Fibroblast of mammary gland (primary cell): Measurements from ENCODE around the gene PTPRD.
A peak's percentile ranks its signal among the peaks of the same experiment; 100 is the strongest.

ENCODE experiments used
- DNase-seq: peaks from one replicate; pipeline ENCODE4 v3.0.0-alpha.2; 2010; ENCODE audit warnings: low read depth
- H3K4me3 ChIP-seq: 2 replicates; pipeline ENCODE4 v1.5.1; 2011; ENCODE audit warnings: low read depth, mild to moderate bottlenecking, low read length, moderate library complexity; ENCODE audit not compliant: control insufficient read depth
- TF ChIP-seq, protein P1 (sequence below): conservative IDR thresholded peaks from 2 replicates; pipeline ENCODE4 v1.5.1; 2011; ENCODE audit warnings: low read depth, low read length, inconsistent platforms; ENCODE audit not compliant: control insufficient read depth, insufficient read depth

PTPRD gene

DNA sequence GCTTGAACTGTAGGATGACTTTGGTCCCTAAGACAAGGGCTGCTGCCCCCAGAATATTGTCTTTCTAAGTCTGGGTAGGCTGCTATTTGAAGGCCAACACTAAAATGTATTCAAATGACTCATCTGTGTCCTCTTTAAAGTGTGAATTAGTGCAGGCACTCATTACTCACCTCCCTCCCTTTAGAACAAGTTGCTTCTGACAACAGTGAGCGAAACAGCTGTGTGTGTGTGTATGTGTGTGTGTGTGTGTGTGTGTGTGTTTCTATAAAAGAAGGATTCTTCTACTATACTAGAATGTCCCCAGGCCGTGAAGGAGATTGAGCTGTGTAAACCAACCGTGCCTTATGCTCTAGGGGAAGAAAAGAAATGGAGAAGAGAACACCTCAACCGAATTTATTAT, 1337.2 kb downstream of the PTPRD start:
- DNase-seq: no peak
- TF ChIP-seq, protein P1, sequence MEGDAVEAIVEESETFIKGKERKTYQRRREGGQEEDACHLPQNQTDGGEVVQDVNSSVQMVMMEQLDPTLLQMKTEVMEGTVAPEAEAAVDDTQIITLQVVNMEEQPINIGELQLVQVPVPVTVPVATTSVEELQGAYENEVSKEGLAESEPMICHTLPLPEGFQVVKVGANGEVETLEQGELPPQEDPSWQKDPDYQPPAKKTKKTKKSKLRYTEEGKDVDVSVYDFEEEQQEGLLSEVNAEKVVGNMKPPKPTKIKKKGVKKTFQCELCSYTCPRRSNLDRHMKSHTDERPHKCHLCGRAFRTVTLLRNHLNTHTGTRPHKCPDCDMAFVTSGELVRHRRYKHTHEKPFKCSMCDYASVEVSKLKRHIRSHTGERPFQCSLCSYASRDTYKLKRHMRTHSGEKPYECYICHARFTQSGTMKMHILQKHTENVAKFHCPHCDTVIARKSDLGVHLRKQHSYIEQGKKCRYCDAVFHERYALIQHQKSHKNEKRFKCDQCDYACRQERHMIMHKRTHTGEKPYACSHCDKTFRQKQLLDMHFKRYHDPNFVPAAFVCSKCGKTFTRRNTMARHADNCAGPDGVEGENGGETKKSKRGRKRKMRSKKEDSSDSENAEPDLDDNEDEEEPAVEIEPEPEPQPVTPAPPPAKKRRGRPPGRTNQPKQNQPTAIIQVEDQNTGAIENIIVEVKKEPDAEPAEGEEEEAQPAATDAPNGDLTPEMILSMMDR: no peak

DNA sequence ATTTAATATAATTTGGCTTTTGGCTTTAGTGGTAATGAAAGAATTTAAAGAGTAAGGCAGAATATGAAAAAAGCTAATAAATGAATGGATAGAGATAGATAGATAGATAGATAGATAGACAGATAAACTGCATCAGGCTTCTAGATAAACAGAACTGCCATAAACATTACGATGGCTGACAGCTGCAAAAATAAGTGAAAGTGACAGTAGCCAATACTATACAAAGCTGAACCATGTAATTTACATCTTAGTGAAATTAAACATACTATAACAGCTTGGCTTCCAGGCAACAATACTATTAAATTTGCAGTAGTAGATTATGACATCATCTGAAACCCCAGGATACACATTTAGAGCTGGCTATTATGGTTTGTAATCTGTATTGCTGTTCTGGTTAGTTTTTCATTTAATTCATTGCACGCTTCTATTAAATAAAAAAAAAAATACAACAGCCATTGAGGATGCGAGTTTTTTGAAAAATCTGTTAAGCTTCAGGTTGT, 1354.8 kb downstream of the PTPRD start:
- no peak for DNase-seq
- TF ChIP-seq, protein P1: no peak
- H3K4me3 ChIP-seq: no peak overlapping the region

More for the DNA sequence above, 1337.2 kb downstream of the PTPRD start:
- no peak overlapping the region for H3K4me3 ChIP-seq

DNA sequence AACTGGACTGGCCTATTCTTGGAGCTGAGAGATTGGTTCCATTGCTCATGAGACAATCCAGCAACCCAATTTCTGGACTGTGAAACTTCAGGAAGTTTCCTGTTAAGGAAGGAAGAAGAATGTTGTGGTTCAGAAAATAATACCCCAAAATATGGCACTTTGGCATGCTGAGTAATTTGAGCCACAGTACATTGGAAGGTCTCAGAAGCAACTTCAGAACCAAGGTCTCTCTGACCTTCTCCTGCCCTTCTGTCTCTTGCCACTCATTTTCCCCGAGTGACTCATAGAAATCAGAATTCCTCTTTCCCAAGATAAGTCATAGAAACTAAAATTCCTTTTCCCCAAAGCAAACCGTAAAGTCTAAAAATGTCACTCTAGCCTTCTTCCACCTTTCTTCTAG, 1366.1 kb downstream of the PTPRD start:
- TF ChIP-seq, protein P1: no peak
- no peak for DNase-seq

DNA sequence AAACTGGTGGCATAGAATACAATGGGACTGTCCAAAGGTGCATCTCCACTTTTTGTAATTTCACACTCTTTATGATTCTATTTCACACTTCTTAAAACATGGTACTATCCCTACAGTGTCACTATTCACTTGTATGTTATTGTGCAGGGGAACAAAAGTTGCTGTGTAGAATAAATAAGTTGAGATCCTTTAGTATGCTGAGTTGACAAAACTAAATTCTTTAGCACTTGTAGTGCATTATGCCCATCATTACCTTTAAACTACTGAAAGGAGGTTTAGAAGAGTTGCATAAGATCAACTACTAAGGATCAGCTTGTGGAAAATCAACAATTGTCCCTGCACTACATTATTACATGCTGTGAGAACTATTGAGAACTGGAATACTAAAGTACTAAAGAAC, 1380.9 kb downstream of the PTPRD start:
- DNase-seq: no peak
- TF ChIP-seq, protein P1: no peak
- H3K4me3 ChIP-seq: no peak overlapping the region

More for the DNA sequence above, 1366.1 kb downstream of the PTPRD start:
- H3K4me3 ChIP-seq: no peak overlapping the region

DNA sequence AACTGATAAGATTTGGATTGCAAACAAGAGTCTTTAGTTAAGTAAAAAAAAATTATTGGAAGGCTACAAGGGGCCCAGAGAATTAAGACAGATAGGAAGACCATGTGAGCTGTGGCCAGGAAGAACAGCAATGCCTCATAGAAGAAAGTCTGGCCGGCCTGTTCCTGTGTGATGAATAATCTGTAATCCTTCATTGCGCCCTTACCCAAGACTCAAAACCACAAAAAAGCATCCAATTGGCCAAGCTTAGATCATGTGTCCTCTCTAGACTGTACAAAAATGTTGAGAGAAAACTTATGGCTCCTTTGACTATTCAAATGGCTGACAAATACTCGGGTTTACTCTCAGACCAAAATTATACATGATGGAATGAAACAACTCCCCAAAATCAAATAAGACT, 1383.5 kb downstream of the PTPRD start:
- no peak overlapping the region for H3K4me3 ChIP-seq
- DNase-seq: peak; percentile 4
- TF ChIP-seq, protein P1: no peak

DNA sequence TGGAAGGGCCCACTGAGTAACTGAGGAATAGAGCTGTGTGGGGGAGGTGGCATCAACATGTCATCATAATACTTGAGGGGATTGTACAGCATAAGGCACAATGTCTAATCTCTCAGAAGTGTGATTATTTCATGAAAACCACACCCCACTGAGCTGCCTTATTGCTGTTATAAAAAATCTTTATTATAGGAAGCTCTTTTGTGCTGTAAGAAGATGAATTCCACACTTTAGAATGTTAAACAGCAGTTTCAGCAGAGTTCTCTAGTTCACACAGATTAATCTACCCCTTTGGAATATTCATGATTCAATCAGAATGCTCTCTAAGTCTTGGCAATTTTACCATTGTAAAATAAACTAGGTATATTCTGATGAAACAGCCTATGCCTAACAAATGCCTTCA, 1389.6 kb downstream of the PTPRD start:
- TF ChIP-seq, protein P1: no peak
- no peak for DNase-seq
- H3K4me3 ChIP-seq: no peak overlapping the region

DNA sequence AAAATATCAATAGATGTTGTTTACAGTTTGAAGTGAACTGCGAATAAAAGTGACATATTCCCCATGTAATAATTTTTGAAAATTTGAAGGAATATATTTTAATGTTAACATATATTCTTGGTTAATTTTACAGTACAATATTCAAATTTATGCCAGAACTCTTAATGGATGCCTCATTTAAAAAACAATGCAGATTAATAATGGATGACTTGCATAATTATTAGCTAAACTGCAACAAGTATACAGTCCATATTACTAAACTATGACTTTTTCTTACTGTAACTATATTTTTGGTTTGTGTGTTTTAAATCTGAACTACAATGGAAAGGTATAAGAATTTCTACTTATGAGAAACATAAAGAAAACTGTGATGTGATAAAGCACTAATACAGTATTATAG, 1390.1 kb downstream of the PTPRD start:
- TF ChIP-seq, protein P1: no peak
- DNase-seq: no peak
- no peak overlapping the region for H3K4me3 ChIP-seq
